ENCODE data around the gene HMCN1. TPM values are rescaled to one million over a fixed set of nuclear protein-coding genes. Genes with fewer than 3 reads are reported as not detected.
A peak's percentile ranks its signal among the peaks of the same experiment; 100 is the strongest.

Gene HMCN1
- total RNA-seq, 4 donors from 2014 or later = 53.0 to 87.9 (median 76.8) TPM

- Histone ChIP-seq H3K36me3 (peaks cover 0 to 21% (median 5%) of the 10 kb centered on the region in 4 donors), H3K4me3 (no peak overlapping the region), H3K9me3 (no peaks in the 10 kb centered on the region), H3K4me1 (no peaks in the 10 kb centered on the region), H3K27me3 (no peaks in the 10 kb centered on the region), H3K27ac (replicated peaks in 1 of 4) (no peak overlapping the region)
- intact Hi-C loops (cut with DNase I) = no loop called here
- no peak for DNase-seq (ENCODE audit: extremely low spot score)
- WGBS = 100% methylated on average over 2 of the region's 2 CpGs
- TF ChIP-seq, protein P1, sequence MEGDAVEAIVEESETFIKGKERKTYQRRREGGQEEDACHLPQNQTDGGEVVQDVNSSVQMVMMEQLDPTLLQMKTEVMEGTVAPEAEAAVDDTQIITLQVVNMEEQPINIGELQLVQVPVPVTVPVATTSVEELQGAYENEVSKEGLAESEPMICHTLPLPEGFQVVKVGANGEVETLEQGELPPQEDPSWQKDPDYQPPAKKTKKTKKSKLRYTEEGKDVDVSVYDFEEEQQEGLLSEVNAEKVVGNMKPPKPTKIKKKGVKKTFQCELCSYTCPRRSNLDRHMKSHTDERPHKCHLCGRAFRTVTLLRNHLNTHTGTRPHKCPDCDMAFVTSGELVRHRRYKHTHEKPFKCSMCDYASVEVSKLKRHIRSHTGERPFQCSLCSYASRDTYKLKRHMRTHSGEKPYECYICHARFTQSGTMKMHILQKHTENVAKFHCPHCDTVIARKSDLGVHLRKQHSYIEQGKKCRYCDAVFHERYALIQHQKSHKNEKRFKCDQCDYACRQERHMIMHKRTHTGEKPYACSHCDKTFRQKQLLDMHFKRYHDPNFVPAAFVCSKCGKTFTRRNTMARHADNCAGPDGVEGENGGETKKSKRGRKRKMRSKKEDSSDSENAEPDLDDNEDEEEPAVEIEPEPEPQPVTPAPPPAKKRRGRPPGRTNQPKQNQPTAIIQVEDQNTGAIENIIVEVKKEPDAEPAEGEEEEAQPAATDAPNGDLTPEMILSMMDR (IDR thresholded peaks at IDR 0.05) = no peak
- no peak for TF ChIP-seq POLR2AphosphoS5 (IDR thresholded peaks at IDR 0.05)
- no peak for TF ChIP-seq POLR2A (IDR thresholded peaks at IDR 0.05; ENCODE audit: low read depth)
- no peak for TF ChIP-seq EP300 (IDR thresholded peaks at IDR 0.05)
Observed at GRCh38 chr1:186193224-186193623, 459.0 kb downstream of the HMCN1 start.

- intact Hi-C loops (cut with DNase I) = no loop called here
- H3K36me3 ChIP-seq = peaks cover 0 to 12% (median 4%) of the 10 kb centered on the region in 4 donors
- H3K9me3 ChIP-seq = no peaks in the 10 kb centered on the region
- no peak overlapping the region for H3K27ac ChIP-seq (replicated peaks in 1 of 4)
- H3K27me3 ChIP-seq = no peaks in the 10 kb centered on the region
- DNase-seq (ENCODE audit: extremely low spot score) = no peak
- 94% methylated on average over 2 of the region's 2 CpGs for WGBS
- TF ChIP-seq EP300 (IDR thresholded peaks at IDR 0.05) (no peak), POLR2AphosphoS5 (IDR thresholded peaks at IDR 0.05) (no peak), POLR2A (IDR thresholded peaks at IDR 0.05; ENCODE audit: low read depth) (no peak)
- TF ChIP-seq, protein P1 (IDR thresholded peaks at IDR 0.05) = no peak
- no peak overlapping the region for H3K4me3 ChIP-seq
- H3K4me1 ChIP-seq = no peaks in the 10 kb centered on the region
Observed at GRCh38 chr1:186194107-186194756, 460.0 kb downstream of the HMCN1 start.

- H3K36me3 ChIP-seq = no peaks in the 10 kb centered on the region
- no peak for DNase-seq (ENCODE audit: extremely low spot score)
- 72% methylated on average over 3 of the region's 3 CpGs for WGBS
- TF ChIP-seq POLR2AphosphoS5 (IDR thresholded peaks at IDR 0.05) (no peak), EP300 (IDR thresholded peaks at IDR 0.05) (no peak), POLR2A (IDR thresholded peaks at IDR 0.05; ENCODE audit: low read depth) (no peak)
- TF ChIP-seq, protein P1 (IDR thresholded peaks at IDR 0.05) = no peak
- H3K4me1 ChIP-seq = no peaks in the 10 kb centered on the region
- no peak overlapping the region for H3K4me3 ChIP-seq
- intact Hi-C loops (cut with DNase I) = no loop called here
- no peaks in the 10 kb centered on the region for H3K27me3 ChIP-seq
- no peak overlapping the region for H3K27ac ChIP-seq (replicated peaks in 1 of 4)
- no peaks in the 10 kb centered on the region for H3K9me3 ChIP-seq
Observed at GRCh38 chr1:186195377-186195931, 461.3 kb downstream of the HMCN1 start.

- peak overlapping the region; percentile 3 to 51 (median 36) for H3K27ac ChIP-seq (replicated peaks in 1 of 4)
- no peak for TF ChIP-seq EP300 (IDR thresholded peaks at IDR 0.05)
- TF ChIP-seq POLR2AphosphoS5 (IDR thresholded peaks at IDR 0.05) = peak; percentile 33 to 39
- TF ChIP-seq POLR2A (IDR thresholded peaks at IDR 0.05; ENCODE audit: low read depth) = no peak
- TF ChIP-seq, protein P1 (IDR thresholded peaks at IDR 0.05) = no peak
- intact Hi-C loops (cut with DNase I) = no loop called here
- no peaks in the 10 kb centered on the region for H3K36me3 ChIP-seq
- no peak for DNase-seq (ENCODE audit: extremely low spot score)
- WGBS = 75% methylated on average over 5 of the region's 5 CpGs
- H3K27me3 ChIP-seq = no peaks in the 10 kb centered on the region
- H3K9me3 ChIP-seq = no peaks in the 10 kb centered on the region
- peaks cover 0 to 45% (median 31%) of the 10 kb centered on the region in 4 donors for H3K4me1 ChIP-seq
- no peak overlapping the region for H3K4me3 ChIP-seq
Observed at GRCh38 chr1:186202271-186202764, 468.1 kb downstream of the HMCN1 start.

Measured in esophagus muscularis mucosa (tissue), 4 donors.